Erythroblast (primary cell): ENCODE data around the gene TFIP11.

Experiments used
- GATA1 ChIP-seq: IDR thresholded peaks from 2 replicates; pipeline ENCODE4 v1.6.1; 2011; ENCODE audit warnings: low read depth, mild to moderate bottlenecking, control low read depth, low read length, moderate library complexity
- POLR2A ChIP-seq: IDR thresholded peaks from 2 replicates; pipeline ENCODE4 v1.6.1; 2011; ENCODE audit warnings: mild to moderate bottlenecking, low read length

- TF ChIP-seq POLR2A, result no peak
- TF ChIP-seq GATA1, result no peak
Measured at GRCh38 chr22:26479043-26479791, 33.1 kb downstream of the TFIP11 start.
